T1000 (cell line): Measurements from ENCODE around the gene NMNAT3.

Experiments
- DNase-seq: peaks from one replicate; lab custom pipeline; 2025; ENCODE audit warnings: mixed read lengths; lab: John Stamatoyannopoulos, UW

NMNAT3 gene

GRCh38 chr3:139578783-139579182, 99.0 kb downstream of the NMNAT3 start:
- no peak for DNase-seq

GRCh38 chr3:139577909-139578308, 99.9 kb downstream of the NMNAT3 start:
- no peak for DNase-seq

GRCh38 chr3:139577346-139577745, 100.4 kb downstream of the NMNAT3 start:
- DNase-seq: no peak

- DNase-seq: no peak
These were observed 103.5 kb downstream of the NMNAT3 start for GRCh38 chr3:139574026-139574947.

GRCh38 chr3:139572847-139573672, 104.7 kb downstream of the NMNAT3 start:
- DNase-seq: no peak

- no peak for DNase-seq
These were observed 106.1 kb downstream of the NMNAT3 start for GRCh38 chr3:139571711-139572110.

GRCh38 chr3:139564294-139564861, 113.4 kb downstream of the NMNAT3 start:
- DNase-seq: no peak

GRCh38 chr3:139561959-139562676, 115.7 kb downstream of the NMNAT3 start:
- DNase-seq: no peak

- no peak for DNase-seq
These were observed 116.4 kb downstream of the NMNAT3 start for GRCh38 chr3:139561255-139561817.

GRCh38 chr3:139560411-139560810, 117.4 kb downstream of the NMNAT3 start:
- no peak for DNase-seq

GRCh38 chr3:139559541-139559940, 118.2 kb downstream of the NMNAT3 start:
- no peak for DNase-seq

- DNase-seq: no peak
These were observed 119.2 kb downstream of the NMNAT3 start for GRCh38 chr3:139558351-139559266.

- DNase-seq: no peak
These were observed 120.7 kb downstream of the NMNAT3 start for GRCh38 chr3:139557041-139557440.

GRCh38 chr3:139555249-139555648, 122.5 kb downstream of the NMNAT3 start:
- no peak for DNase-seq

GRCh38 chr3:139554628-139555027, 123.1 kb downstream of the NMNAT3 start:
- DNase-seq: no peak

- DNase-seq: no peak
These were observed 125.0 kb downstream of the NMNAT3 start for GRCh38 chr3:139552632-139553365.

GRCh38 chr3:139548801-139549200, 129.0 kb downstream of the NMNAT3 start:
- no peak for DNase-seq

- no peak for DNase-seq
These were observed 130.1 kb downstream of the NMNAT3 start for GRCh38 chr3:139547666-139548065.

- DNase-seq: no peak
These were observed 131.0 kb downstream of the NMNAT3 start for GRCh38 chr3:139546772-139547171.
